Tibial artery (tissue), 4 donors: ENCODE results near the gene A4GALT.

Experiments
- DNase-seq, 2 donors: peaks; one replicate each; pipeline ENCODE4 v3.0.0-alpha.2; 2019
- H3K27ac ChIP-seq, 2 donors: fragments of 200-600 bp; sonication (generic) in 1 of 2; 1 replicate in 1 of 2; 2 replicates in 1 of 2; pipeline ENCODE4 v1.5.1; 2018 to 2019; ENCODE audit warnings: mild to moderate bottlenecking in 1 of 2
- H3K27me3 ChIP-seq, 2 donors: fragments of 200-600 bp; sonication (generic) in 1 of 2; one replicate each; pipeline versions ENCODE4 v1.5.1 to v1.6.0; 2016 to 2019
- H3K36me3 ChIP-seq, 3 donors: fragments of 200-600 bp; sonication (generic) in 2 of 3; one replicate each; pipeline ENCODE4 v1.5.1; 2016 to 2019; ENCODE audit warnings: mild to moderate bottlenecking in 2 of 3
- H3K4me1 ChIP-seq, 4 donors: fragments of 200-600 bp; sonication (generic) in 2 of 4; 1 replicate in 3 of 4; 2 replicates in 1 of 4; pipeline ENCODE4 v1.5.1; 2016 to 2019
- H3K4me3 ChIP-seq, 2 donors: fragments of 200-600 bp; sonication (generic) in 1 of 2; 1 replicate in 1 of 2; 2 replicates in 1 of 2; pipeline ENCODE4 v1.5.1; 2018 to 2019; ENCODE audit warnings: mild to moderate bottlenecking in 2 of 2
- H3K9me3 ChIP-seq, 3 donors: fragments of 200-600 bp; sonication (generic) in 1 of 3; one replicate each; pipeline ENCODE4 v1.5.1; 2016 to 2019
- CTCF ChIP-seq, 2 experiments: fragments of 200-600 bp in 1 of 2; fragments of 450-650 bp in 1 of 2; IDR thresholded peaks; one replicate each; pipeline ENCODE4 v1.5.1; 2017 to 2019; ENCODE audit warnings: antibody characterized with exemption in 2 of 2, mild to moderate bottlenecking in 1 of 2, moderate library complexity in 1 of 2
- intact Hi-C: fragments of 100-400 bp; cut with DNase I; formaldehyde crosslinking; loops from one replicate; pipeline ENCODE4 v1.15.0; 2023; ENCODE audit warnings: low total_unique reads

A4GALT gene, protein sequence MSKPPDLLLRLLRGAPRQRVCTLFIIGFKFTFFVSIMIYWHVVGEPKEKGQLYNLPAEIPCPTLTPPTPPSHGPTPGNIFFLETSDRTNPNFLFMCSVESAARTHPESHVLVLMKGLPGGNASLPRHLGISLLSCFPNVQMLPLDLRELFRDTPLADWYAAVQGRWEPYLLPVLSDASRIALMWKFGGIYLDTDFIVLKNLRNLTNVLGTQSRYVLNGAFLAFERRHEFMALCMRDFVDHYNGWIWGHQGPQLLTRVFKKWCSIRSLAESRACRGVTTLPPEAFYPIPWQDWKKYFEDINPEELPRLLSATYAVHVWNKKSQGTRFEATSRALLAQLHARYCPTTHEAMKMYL

GRCh38 chr22:42720263-42721044 lies at the start of gene A4GALT:
TSS of gene A4GALT (minus strand) at chr22:42720870. CDS start at chr22:42693951, 26,919 bp downstream.
- no peak for DNase-seq
- Histone ChIP-seq H3K4me3 (peak within 1 kb of the TSS; percentile 93 to 100), H3K9me3 (no peaks in the 10 kb centered on the region), H3K27ac (peak within 1 kb of the TSS; percentile 94 to 96), H3K36me3 (no peaks in the 10 kb centered on the region), H3K27me3 (no peaks in the 10 kb centered on the region), H3K4me1 (peaks cover 0 to 47% (median 28%) of the 10 kb centered on the region in 4 donors)
- intact Hi-C loops, result no loop called here
- TF ChIP-seq CTCF (IDR thresholded peaks at IDR 0.05), result no peak

DNA sequence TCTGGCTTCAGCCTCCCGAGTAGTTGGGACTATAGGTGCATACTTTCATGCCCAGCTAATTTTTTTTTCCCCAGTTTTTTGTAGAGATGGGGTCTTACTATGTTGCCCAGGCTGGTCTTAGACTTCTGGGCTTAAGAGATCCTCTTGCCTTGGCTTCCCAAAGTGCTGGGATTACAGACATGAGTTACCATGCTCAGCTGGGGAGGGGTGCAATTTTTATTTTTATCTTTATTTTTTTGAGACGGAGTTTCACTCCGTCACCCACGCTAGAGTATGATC lies 49.7 kb upstream of the A4GALT start:
- H3K36me3 ChIP-seq, result no peaks in the 10 kb centered on the region
- no peaks in the 10 kb centered on the region for H3K9me3 ChIP-seq
- no peaks in the 10 kb centered on the region for H3K27me3 ChIP-seq
- no peak for TF ChIP-seq CTCF (IDR thresholded peaks at IDR 0.05)
- intact Hi-C loops, result loop anchor here (10.0 kb wide), 1 partner anchor 106 kb away; no protein-coding TSS in a partner anchor
- peaks cover 0 to 11% (median 5%) of the 10 kb centered on the region in 4 donors for H3K4me1 ChIP-seq
- no peak overlapping the region for H3K27ac ChIP-seq
- DNase-seq, result no peak
- H3K4me3 ChIP-seq, result peak overlapping the region in 1 of 2 donors; percentile 27

- no peak overlapping the region for H3K27ac ChIP-seq
- intact Hi-C loops, result loop anchor here (10.0 kb wide), 1 partner anchor 105 kb away; no protein-coding TSS in a partner anchor
- TF ChIP-seq CTCF (IDR thresholded peaks at IDR 0.05), result no peak
- H3K36me3 ChIP-seq, result no peaks in the 10 kb centered on the region
- peaks cover 0 to 11% (median 5%) of the 10 kb centered on the region in 4 donors for H3K4me1 ChIP-seq
- H3K9me3 ChIP-seq, result no peaks in the 10 kb centered on the region
- peak overlapping the region; percentile 8 to 27 for H3K4me3 ChIP-seq
- no peaks in the 10 kb centered on the region for H3K27me3 ChIP-seq
- DNase-seq, result peak; percentile 66 to 85
Measured at GRCh38 chr22:42769574-42770447, 49.1 kb upstream of the A4GALT start.

- no peaks in the 10 kb centered on the region for H3K36me3 ChIP-seq
- no peak for TF ChIP-seq CTCF (IDR thresholded peaks at IDR 0.05)
- no peak overlapping the region for H3K4me3 ChIP-seq
- intact Hi-C loops, result no loop called here
- H3K4me1 ChIP-seq, result peaks cover 0 to 11% (median 5%) of the 10 kb centered on the region in 4 donors
- H3K9me3 ChIP-seq, result no peaks in the 10 kb centered on the region
- no peak for DNase-seq
- H3K27me3 ChIP-seq, result no peaks in the 10 kb centered on the region
- H3K27ac ChIP-seq, result no peak overlapping the region
Measured at GRCh38 chr22:42769238-42769573, 48.5 kb upstream of the A4GALT start.

- TF ChIP-seq CTCF (IDR thresholded peaks at IDR 0.05), result no peak
- Histone ChIP-seq H3K9me3 (no peaks in the 10 kb centered on the region), H3K27me3 (no peaks in the 10 kb centered on the region), H3K4me3 (no peak overlapping the region), H3K27ac (no peak overlapping the region), H3K36me3 (no peaks in the 10 kb centered on the region), H3K4me1 (peaks cover 0 to 11% (median 5%) of the 10 kb centered on the region in 4 donors)
- intact Hi-C loops, result no loop called here
- DNase-seq, result no peak
Measured at GRCh38 chr22:42768385-42769035, 47.8 kb upstream of the A4GALT start.
